HCT116 (cell line): ENCODE data around the gene ERMARD.

Experiments used
- FOSL1 ChIP-seq: IDR thresholded peaks from 2 replicates; pipeline ENCODE4 v1.6.1; 2012; ENCODE audit warnings: low read depth
- JUND ChIP-seq: IDR thresholded peaks from 2 replicates; pipeline ENCODE4 v1.6.1; 2012
- POLR2A ChIP-seq: IDR thresholded peaks from 2 replicates; pipeline ENCODE4 v1.7.0; 2011; ENCODE audit warnings: borderline replicate concordance; ENCODE audit not compliant: insufficient read depth, insufficient read length; ENCODE audit errors: extremely low read depth
- POLR2AphosphoS5 ChIP-seq: IDR thresholded peaks from 2 replicates; pipeline ENCODE4 v1.6.1; 2011; ENCODE audit warnings: mild to moderate bottlenecking, low read depth, low read length, moderate library complexity
- RAD21 ChIP-seq: IDR thresholded peaks from 2 replicates; pipeline ENCODE4 v1.6.1; 2012; ENCODE audit warnings: low read depth, mild to moderate bottlenecking
- YY1 ChIP-seq: IDR thresholded peaks from 2 replicates; pipeline ENCODE4 v1.6.1; 2011; ENCODE audit warnings: low read length, low read depth, moderate library complexity, mild to moderate bottlenecking; ENCODE audit not compliant: insufficient replicate concordance; ENCODE audit errors: extremely low read depth
- ZNF274 ChIP-seq: fragments of 200-500 bp; sonication (Bioruptor generic); IDR thresholded peaks from 2 replicates; pipeline ENCODE4 v1.6.1; 2014; ENCODE audit warnings: mild to moderate bottlenecking, low read depth, low read length, inconsistent platforms
- TF ChIP-seq, protein P1 (sequence below): IDR thresholded peaks from 2 replicates; pipeline ENCODE4 v1.6.1; 2012
- TF ChIP-seq, protein P2 (sequence below), 3 experiments: fragments of 200-600 bp in 1 of 3; sonication (generic) in 1 of 3; IDR thresholded peaks in 2 of 3; conservative IDR thresholded peaks in 1 of 3; 2 replicates each; pipeline ENCODE4 v1.5.1; 2012 to 2017; ENCODE audit warnings: low read depth in 2 of 3, low read length in 2 of 3, antibody characterized with exemption in 1 of 3, borderline replicate concordance in 1 of 3, control low read depth in 1 of 3, mild to moderate bottlenecking in 1 of 3, mixed read lengths in 1 of 3, mixed run types in 1 of 3, moderate library complexity in 1 of 3; ENCODE audit not compliant: insufficient read depth in 1 of 3
- TF ChIP-seq, protein P3 (sequence below): IDR thresholded peaks from 2 replicates; pipeline ENCODE4 v1.6.1; 2012; ENCODE audit warnings: low read depth

DNA sequence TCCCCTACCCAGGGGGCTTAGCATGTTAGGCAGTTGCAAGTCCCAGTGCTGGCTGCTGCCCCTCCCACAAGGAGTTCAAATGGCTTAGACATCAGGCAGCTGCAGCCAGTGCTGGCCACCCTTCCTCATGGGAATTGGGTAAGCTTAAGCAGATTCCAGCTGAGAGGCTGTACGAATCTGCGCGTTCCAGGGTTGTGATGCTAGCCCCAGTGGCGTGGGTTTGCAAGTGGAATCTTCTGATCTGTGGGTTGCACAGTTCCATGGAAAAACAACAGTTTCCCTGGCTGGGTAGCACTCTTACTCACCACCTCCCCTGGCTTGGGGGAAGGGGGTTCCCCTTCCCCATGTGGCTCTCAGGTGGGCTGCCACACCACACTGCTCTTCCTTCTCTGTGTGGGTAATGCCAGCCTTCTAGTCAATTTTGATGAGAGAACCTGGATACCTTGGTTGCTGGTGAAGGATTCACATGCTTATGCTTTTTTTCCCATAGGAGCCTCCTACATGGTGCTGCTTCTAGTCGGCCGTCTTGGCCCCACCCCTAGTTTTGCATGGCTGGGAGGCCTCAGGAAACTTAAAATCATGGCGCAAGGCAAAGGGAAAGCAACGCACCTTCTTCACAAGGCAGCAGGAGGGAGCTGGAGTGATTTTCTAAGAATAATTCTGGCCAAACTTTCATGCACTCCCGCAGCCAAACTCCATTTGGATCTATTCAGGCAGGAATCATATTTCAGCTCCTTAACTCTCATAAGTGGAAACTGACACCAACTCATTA, 13.0 kb upstream of the ERMARD start:
- TF ChIP-seq, protein P1, sequence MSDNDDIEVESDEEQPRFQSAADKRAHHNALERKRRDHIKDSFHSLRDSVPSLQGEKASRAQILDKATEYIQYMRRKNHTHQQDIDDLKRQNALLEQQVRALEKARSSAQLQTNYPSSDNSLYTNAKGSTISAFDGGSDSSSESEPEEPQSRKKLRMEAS = no peak
- no peak for TF ChIP-seq POLR2A
- TF ChIP-seq, protein P2, sequence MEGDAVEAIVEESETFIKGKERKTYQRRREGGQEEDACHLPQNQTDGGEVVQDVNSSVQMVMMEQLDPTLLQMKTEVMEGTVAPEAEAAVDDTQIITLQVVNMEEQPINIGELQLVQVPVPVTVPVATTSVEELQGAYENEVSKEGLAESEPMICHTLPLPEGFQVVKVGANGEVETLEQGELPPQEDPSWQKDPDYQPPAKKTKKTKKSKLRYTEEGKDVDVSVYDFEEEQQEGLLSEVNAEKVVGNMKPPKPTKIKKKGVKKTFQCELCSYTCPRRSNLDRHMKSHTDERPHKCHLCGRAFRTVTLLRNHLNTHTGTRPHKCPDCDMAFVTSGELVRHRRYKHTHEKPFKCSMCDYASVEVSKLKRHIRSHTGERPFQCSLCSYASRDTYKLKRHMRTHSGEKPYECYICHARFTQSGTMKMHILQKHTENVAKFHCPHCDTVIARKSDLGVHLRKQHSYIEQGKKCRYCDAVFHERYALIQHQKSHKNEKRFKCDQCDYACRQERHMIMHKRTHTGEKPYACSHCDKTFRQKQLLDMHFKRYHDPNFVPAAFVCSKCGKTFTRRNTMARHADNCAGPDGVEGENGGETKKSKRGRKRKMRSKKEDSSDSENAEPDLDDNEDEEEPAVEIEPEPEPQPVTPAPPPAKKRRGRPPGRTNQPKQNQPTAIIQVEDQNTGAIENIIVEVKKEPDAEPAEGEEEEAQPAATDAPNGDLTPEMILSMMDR (IDR thresholded peaks at IDR 0.05 in 2 of 3, conservative IDR thresholded peaks at IDR 0.05 in 1 of 3; ENCODE audit: borderline replicate concordance in 1 of 3, insufficient read depth in 1 of 3, low read depth in 2 of 3, low read length in 2 of 3) = no peak
- no peak for TF ChIP-seq YY1
- TF ChIP-seq JUND = no peak
- TF ChIP-seq POLR2AphosphoS5 = no peak
- TF ChIP-seq RAD21 = no peak
- TF ChIP-seq FOSL1 = no peak
- no peak for TF ChIP-seq ZNF274
- TF ChIP-seq, protein P3, sequence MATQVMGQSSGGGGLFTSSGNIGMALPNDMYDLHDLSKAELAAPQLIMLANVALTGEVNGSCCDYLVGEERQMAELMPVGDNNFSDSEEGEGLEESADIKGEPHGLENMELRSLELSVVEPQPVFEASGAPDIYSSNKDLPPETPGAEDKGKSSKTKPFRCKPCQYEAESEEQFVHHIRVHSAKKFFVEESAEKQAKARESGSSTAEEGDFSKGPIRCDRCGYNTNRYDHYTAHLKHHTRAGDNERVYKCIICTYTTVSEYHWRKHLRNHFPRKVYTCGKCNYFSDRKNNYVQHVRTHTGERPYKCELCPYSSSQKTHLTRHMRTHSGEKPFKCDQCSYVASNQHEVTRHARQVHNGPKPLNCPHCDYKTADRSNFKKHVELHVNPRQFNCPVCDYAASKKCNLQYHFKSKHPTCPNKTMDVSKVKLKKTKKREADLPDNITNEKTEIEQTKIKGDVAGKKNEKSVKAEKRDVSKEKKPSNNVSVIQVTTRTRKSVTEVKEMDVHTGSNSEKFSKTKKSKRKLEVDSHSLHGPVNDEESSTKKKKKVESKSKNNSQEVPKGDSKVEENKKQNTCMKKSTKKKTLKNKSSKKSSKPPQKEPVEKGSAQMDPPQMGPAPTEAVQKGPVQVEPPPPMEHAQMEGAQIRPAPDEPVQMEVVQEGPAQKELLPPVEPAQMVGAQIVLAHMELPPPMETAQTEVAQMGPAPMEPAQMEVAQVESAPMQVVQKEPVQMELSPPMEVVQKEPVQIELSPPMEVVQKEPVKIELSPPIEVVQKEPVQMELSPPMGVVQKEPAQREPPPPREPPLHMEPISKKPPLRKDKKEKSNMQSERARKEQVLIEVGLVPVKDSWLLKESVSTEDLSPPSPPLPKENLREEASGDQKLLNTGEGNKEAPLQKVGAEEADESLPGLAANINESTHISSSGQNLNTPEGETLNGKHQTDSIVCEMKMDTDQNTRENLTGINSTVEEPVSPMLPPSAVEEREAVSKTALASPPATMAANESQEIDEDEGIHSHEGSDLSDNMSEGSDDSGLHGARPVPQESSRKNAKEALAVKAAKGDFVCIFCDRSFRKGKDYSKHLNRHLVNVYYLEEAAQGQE = no peak
